Lower lobe of right lung (tissue), 2 donors: ENCODE measurements around the gene ESM1. TPM values are rescaled to one million over a fixed set of nuclear protein-coding genes. Genes with fewer than 3 reads are reported as not detected.

Source experiments
- ATAC-seq, 2 donors: fragments of 200-7000 bp; cut with Tn5 transposase; one replicate each; pipeline ENCODE4 v1.9.1; 2020 to 2022; ENCODE audit warnings: mild to moderate bottlenecking in 2 of 2, moderate library complexity in 2 of 2
- DNase-seq: peaks from one replicate; pipeline ENCODE4 v3.0.0-alpha.2; 2020
- H3K27ac ChIP-seq: fragments of 200-600 bp; one replicate; pipeline ENCODE4 v1.8.0; 2022
- H3K27me3 ChIP-seq: fragments of 200-600 bp; one replicate; pipeline ENCODE4 v1.8.0; 2022; ENCODE audit warnings: low read depth
- H3K36me3 ChIP-seq: fragments of 200-600 bp; one replicate; pipeline ENCODE4 v1.8.0; 2022; ENCODE audit warnings: mild to moderate bottlenecking
- H3K4me1 ChIP-seq: fragments of 200-600 bp; one replicate; pipeline ENCODE4 v1.8.0; 2022
- H3K4me3 ChIP-seq: fragments of 200-600 bp; one replicate; pipeline ENCODE4 v1.8.0; 2022; ENCODE audit warnings: mild to moderate bottlenecking
- H3K9me3 ChIP-seq: fragments of 200-600 bp; one replicate; pipeline ENCODE4 v1.8.0; 2022
- CTCF ChIP-seq: fragments of 200-600 bp; IDR thresholded peaks from one replicate; pipeline ENCODE4 v1.8.0; 2022; ENCODE audit warnings: antibody characterized with exemption, mild to moderate bottlenecking
- intact Hi-C: fragments of 100-400 bp; cut with DNase I; formaldehyde crosslinking; loops from one replicate; pipeline ENCODE4 v1.11.0; 2022
- total RNA-seq: library from RNA; stranded (reverse); fragmentation: NEBNext Ultra II Directional; extraction: Animal tissue kit (Norgen Biotek cat#: 25700); gene quantifications from one replicate; pipeline ENCODE4 v1.2.1, GENCODE V29; 2021
- donor health status: DM: no; HTN: yes; CAD: no; lungs with severe emphysema.

Gene ESM1
- total RNA-seq, 1 donor from 2014 or later: 0.68 TPM

DNA sequence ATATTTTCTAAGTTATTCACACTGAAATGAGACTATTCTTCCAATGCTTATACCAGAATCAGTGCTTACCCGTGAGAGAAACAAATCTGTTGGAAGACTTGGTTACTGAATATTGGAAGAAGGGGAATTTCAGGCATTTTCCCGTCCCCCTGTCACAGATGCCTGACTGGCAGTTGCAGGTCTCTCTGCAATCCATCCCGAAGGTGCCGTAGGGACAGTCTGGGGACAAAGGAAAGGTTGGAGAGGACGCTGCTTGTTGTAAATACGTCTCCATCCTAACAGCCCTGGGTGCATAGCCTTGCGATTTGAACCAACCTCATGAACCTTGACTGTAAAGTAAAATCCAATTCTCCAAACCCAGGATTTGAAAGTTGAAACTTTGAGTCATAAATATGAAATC lies 3.5 kb downstream of the ESM1 start:
- no peak for TF ChIP-seq CTCF
- intact Hi-C loops: no loop called here
- Histone ChIP-seq H3K4me1 (no peaks in the 10 kb centered on the region), H3K4me3 (no peak overlapping the region), H3K27me3 (peaks cover 25% of the 10 kb centered on the region), H3K36me3 (no peaks in the 10 kb centered on the region), H3K27ac (no peak overlapping the region), H3K9me3 (no peaks in the 10 kb centered on the region)
- ATAC-seq (no peak), DNase-seq (no peak)

DNA sequence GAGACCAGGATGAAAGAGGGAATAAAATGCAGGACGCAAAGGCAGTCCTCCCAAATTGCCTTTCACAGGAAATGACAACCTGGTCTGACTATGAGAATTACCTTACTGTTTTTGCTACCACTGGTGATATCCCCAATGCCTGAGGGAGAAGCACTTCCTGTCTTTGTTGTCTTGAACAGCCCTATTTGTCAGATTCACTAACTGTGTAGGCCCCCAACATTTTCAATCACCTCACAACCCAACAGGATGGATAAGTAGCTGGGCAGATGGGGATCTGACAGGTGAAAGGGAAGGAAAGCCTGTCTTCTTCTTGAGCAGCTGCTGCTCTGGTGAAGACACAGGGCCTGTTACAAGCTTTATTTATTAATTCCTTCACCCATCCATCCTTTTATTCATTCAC lies 9.7 kb downstream of the ESM1 start:
- intact Hi-C loops: no loop called here
- H3K27me3 ChIP-seq: no peaks in the 10 kb centered on the region
- ATAC-seq: no peak
- H3K4me3 ChIP-seq: no peak overlapping the region
- H3K27ac ChIP-seq: no peak overlapping the region
- TF ChIP-seq CTCF: no peak
- no peaks in the 10 kb centered on the region for H3K36me3 ChIP-seq
- H3K9me3 ChIP-seq: no peaks in the 10 kb centered on the region
- H3K4me1 ChIP-seq: no peaks in the 10 kb centered on the region
- DNase-seq: no peak

DNA sequence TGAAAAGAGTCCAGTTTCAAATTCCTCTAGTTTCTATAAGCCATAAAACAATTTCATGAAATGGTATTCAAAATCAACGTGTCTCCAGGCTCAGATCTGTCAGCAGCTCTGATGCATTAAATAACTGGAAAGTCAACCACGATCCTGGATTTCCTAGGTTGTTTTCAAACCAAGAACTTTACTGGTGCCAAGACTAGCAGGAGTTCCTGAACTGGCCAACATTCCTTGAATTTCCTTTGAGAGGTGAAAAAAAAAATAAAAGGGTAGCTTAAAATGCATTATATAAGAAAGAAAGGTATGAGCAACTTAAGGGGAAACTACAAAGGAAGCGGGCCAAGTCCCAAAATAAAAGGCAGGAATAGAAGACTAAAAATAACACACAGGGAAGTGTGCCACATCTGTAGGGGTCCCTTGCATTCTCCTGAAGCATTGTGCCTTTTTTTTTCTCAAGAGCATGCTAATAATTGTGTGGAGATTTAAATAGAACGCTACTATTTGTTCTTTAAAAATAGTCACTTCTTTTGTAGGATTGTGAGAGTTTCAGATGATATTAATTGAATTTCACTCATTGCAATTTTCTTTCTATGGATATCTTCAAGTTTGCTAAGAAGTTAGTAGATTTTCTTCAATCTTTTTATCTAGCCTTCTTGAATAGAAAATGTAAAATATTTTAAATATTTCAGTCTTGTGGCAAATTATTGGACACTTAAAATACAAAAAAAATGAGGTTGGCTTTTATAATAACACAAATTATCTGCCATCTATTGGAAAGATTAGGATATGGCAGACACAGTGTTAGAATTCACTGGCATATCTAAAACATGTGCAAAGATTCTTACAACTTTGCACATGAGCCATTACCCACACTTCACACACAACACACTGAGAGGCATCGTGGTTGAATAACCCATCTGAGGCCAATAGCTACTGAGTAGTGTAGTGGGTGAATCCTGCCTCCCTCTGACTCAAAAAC lies 15.3 kb downstream of the ESM1 start:
- Histone ChIP-seq H3K9me3 (no peaks in the 10 kb centered on the region), H3K27me3 (no peaks in the 10 kb centered on the region), H3K36me3 (no peaks in the 10 kb centered on the region), H3K4me1 (no peaks in the 10 kb centered on the region), H3K27ac (no peak overlapping the region), H3K4me3 (no peak overlapping the region)
- TF ChIP-seq CTCF: no peak
- intact Hi-C loops: no loop called here
- DNase-seq: no peak
- no peak for ATAC-seq

- no peak overlapping the region for H3K27ac ChIP-seq
- H3K9me3 ChIP-seq: no peaks in the 10 kb centered on the region
- ATAC-seq (no peak), DNase-seq (no peak)
- no peak for TF ChIP-seq CTCF
- no peaks in the 10 kb centered on the region for H3K36me3 ChIP-seq
- no peak overlapping the region for H3K4me3 ChIP-seq
- H3K27me3 ChIP-seq: no peaks in the 10 kb centered on the region
- H3K4me1 ChIP-seq: no peaks in the 10 kb centered on the region
- intact Hi-C loops: no loop called here
Observed at GRCh38 chr5:54969242-54969641, 16.2 kb downstream of the ESM1 start.

GRCh38 chr5:54965806-54966205 lies 19.6 kb downstream of the ESM1 start:
- Histone ChIP-seq H3K4me3 (no peak overlapping the region), H3K27me3 (no peaks in the 10 kb centered on the region), H3K36me3 (no peaks in the 10 kb centered on the region), H3K9me3 (no peaks in the 10 kb centered on the region), H3K27ac (no peak overlapping the region), H3K4me1 (no peaks in the 10 kb centered on the region)
- DNase-seq (no peak), ATAC-seq (no peak)
- no peak for TF ChIP-seq CTCF
- intact Hi-C loops: no loop called here
